HG02885 (cell line): ENCODE measurements around the gene NPIPB4.
"Not testable (repeated sequence)": the region's sequence is repeated elsewhere in the genome, so short reads cannot be mapped to it uniquely, and the experiment has no call there.

Experiments
- ATAC-seq: cut with Tn5 transposase; IDR thresholded peaks from one replicate; pipeline ENCODE4 v1.9.1; 2021; ENCODE audit warnings: mild to moderate bottlenecking; ENCODE audit not compliant: unreplicated experiment, poor library complexity

Gene NPIPB4

GRCh38 chr16:21790506-21790905, 67.0 kb downstream of the NPIPB4 start:
- ATAC-seq = not testable (repeated sequence)
